Activated T-helper 9 cell treated with anti-CD3 and anti-CD28 coated beads, Interleukin-2, amount 50 U/mL, for 16 hours (primary cell): ENCODE results near the gene TNFSF11.

Experiments
- DNase-seq: peaks from one replicate; pipeline ENCODE4 v3.0.0-alpha.2; 2020; ENCODE audit warnings: low read depth

Gene TNFSF11

GRCh38 chr13:42561752-42562467 lies 12.0 kb upstream of the TNFSF11 start:
- DNase-seq = no peak

- no peak for DNase-seq
Measured at GRCh38 chr13:42567906-42568305, 6.0 kb upstream of the TNFSF11 start.

GRCh38 chr13:42569576-42570344 lies 4.2 kb upstream of the TNFSF11 start:
- DNase-seq = no peak

- no peak for DNase-seq
Measured at GRCh38 chr13:42571895-42572294, 2.1 kb upstream of the TNFSF11 start.

- peak; percentile 32 for DNase-seq
Measured at GRCh38 chr13:42574435-42575311, 721 bp downstream of the TNFSF11 start.

- no peak for DNase-seq
Measured at GRCh38 chr13:42575938-42576337, 2.0 kb downstream of the TNFSF11 start.

- DNase-seq = no peak
Measured at GRCh38 chr13:42577538-42577937, 3.6 kb downstream of the TNFSF11 start.

GRCh38 chr13:42580644-42581043 lies 6.7 kb downstream of the TNFSF11 start:
- DNase-seq = no peak

- no peak for DNase-seq
Measured at GRCh38 chr13:42581427-42581826, 7.5 kb downstream of the TNFSF11 start.

GRCh38 chr13:42591602-42592001 lies 17.6 kb downstream of the TNFSF11 start:
- DNase-seq = no peak

- no peak for DNase-seq
Measured at GRCh38 chr13:42592915-42593900, 19.3 kb downstream of the TNFSF11 start.

GRCh38 chr13:42594481-42595252 lies 20.7 kb downstream of the TNFSF11 start:
- DNase-seq = peak; percentile 11

GRCh38 chr13:42595253-42595571 lies 21.3 kb downstream of the TNFSF11 start:
- no peak for DNase-seq

GRCh38 chr13:42597505-42597904 lies 23.6 kb downstream of the TNFSF11 start:
- no peak for DNase-seq

- no peak for DNase-seq
Measured at GRCh38 chr13:42600943-42601342, 27.0 kb downstream of the TNFSF11 start.

- DNase-seq = no peak
Measured at GRCh38 chr13:42602906-42603305, 29.0 kb downstream of the TNFSF11 start.

GRCh38 chr13:42603571-42603970 lies 29.6 kb downstream of the TNFSF11 start:
- DNase-seq = no peak

- no peak for DNase-seq
Measured at GRCh38 chr13:42607546-42607945, 33.6 kb downstream of the TNFSF11 start.

- no peak for DNase-seq
Measured at GRCh38 chr13:42610649-42611048, 36.7 kb downstream of the TNFSF11 start.

GRCh38 chr13:42611086-42611779 lies 37.3 kb downstream of the TNFSF11 start:
- DNase-seq = no peak
